ENCODE results near the gene CACNA1C. TPM values are rescaled to one million over a fixed set of nuclear protein-coding genes. Genes with fewer than 3 reads are reported as not detected.

The CACNA1C gene
- total and polyA plus RNA-seq, 2 donors from 2014 or later: 1.6 to 17.4 TPM

GRCh38 chr12:2334271-2334670 is 281.5 kb downstream of the CACNA1C start:
- peaks cover 0 to 22% (median 4%) of the 10 kb centered on the region in 3 donors for H3K4me1 ChIP-seq (ENCODE audit: control insufficient read depth in 2 of 3, insufficient read depth in 2 of 3, low read depth in 1 of 3, low read length in 3 of 3)
- no peaks in the 10 kb centered on the region for H3K36me3 ChIP-seq (ENCODE audit: control insufficient read depth in 2 of 3, insufficient read depth in 3 of 3, low read length in 3 of 3)
- no peaks in the 10 kb centered on the region for H3K27me3 ChIP-seq (ENCODE audit: control insufficient read depth, insufficient read depth, low read length)
- H3K4me3 ChIP-seq (ENCODE audit: low read length in 3 of 3): no peak overlapping the region
- no peak for TF ChIP-seq CTCF (IDR thresholded peaks at IDR 0.05; ENCODE audit: borderline replicate concordance, extremely low read depth, insufficient read depth)
- no peak overlapping the region for H3K9ac ChIP-seq (ENCODE audit: low read length in 3 of 3)
- intact Hi-C loops (cut with DNase I): no loop called here
- DNase-seq: no peak
- no peak for FAIRE-seq
- H3K9me3 ChIP-seq (ENCODE audit: control insufficient read depth in 2 of 3, insufficient read depth in 1 of 3, low read length in 3 of 3): no peaks in the 10 kb centered on the region
- H3K27ac ChIP-seq (ENCODE audit: low read depth in 2 of 2, low read length in 2 of 2): no peak overlapping the region

- no peak for DNase-seq
- peaks cover 0 to 22% (median 4%) of the 10 kb centered on the region in 3 donors for H3K4me1 ChIP-seq (ENCODE audit: control insufficient read depth in 2 of 3, insufficient read depth in 2 of 3, low read depth in 1 of 3, low read length in 3 of 3)
- no peaks in the 10 kb centered on the region for H3K36me3 ChIP-seq (ENCODE audit: control insufficient read depth in 2 of 3, insufficient read depth in 3 of 3, low read length in 3 of 3)
- no peak for FAIRE-seq
- H3K27me3 ChIP-seq (ENCODE audit: control insufficient read depth, insufficient read depth, low read length): no peaks in the 10 kb centered on the region
- H3K27ac ChIP-seq (ENCODE audit: low read depth in 2 of 2, low read length in 2 of 2): peak overlapping the region in 1 of 2 donors; percentile 17
- intact Hi-C loops (cut with DNase I): no loop called here
- H3K9me3 ChIP-seq (ENCODE audit: control insufficient read depth in 2 of 3, insufficient read depth in 1 of 3, low read length in 3 of 3): no peaks in the 10 kb centered on the region
- no peak overlapping the region for H3K4me3 ChIP-seq (ENCODE audit: low read length in 3 of 3)
- H3K9ac ChIP-seq (ENCODE audit: low read length in 3 of 3): no peak overlapping the region
- no peak for TF ChIP-seq CTCF (IDR thresholded peaks at IDR 0.05; ENCODE audit: borderline replicate concordance, extremely low read depth, insufficient read depth)
Observed at GRCh38 chr12:2334689-2335088, 281.9 kb downstream of the CACNA1C start.

GRCh38 chr12:2335109-2335508 is 282.3 kb downstream of the CACNA1C start:
- FAIRE-seq (no peak), DNase-seq (peak in 3 of 5 donors; percentile 40 to 86 (median 81))
- TF ChIP-seq CTCF (IDR thresholded peaks at IDR 0.05; ENCODE audit: borderline replicate concordance, extremely low read depth, insufficient read depth): no peak
- Histone ChIP-seq H3K4me3 (ENCODE audit: low read length in 3 of 3) (no peak overlapping the region), H3K27ac (ENCODE audit: low read depth in 2 of 2, low read length in 2 of 2) (peak overlapping the region; percentile 17 to 78), H3K4me1 (ENCODE audit: control insufficient read depth in 2 of 3, insufficient read depth in 2 of 3, low read depth in 1 of 3, low read length in 3 of 3) (peaks cover 0 to 22% (median 4%) of the 10 kb centered on the region in 3 donors), H3K9me3 (ENCODE audit: control insufficient read depth in 2 of 3, insufficient read depth in 1 of 3, low read length in 3 of 3) (no peaks in the 10 kb centered on the region), H3K9ac (ENCODE audit: low read length in 3 of 3) (no peak overlapping the region), H3K36me3 (ENCODE audit: control insufficient read depth in 2 of 3, insufficient read depth in 3 of 3, low read length in 3 of 3) (no peaks in the 10 kb centered on the region), H3K27me3 (ENCODE audit: control insufficient read depth, insufficient read depth, low read length) (no peaks in the 10 kb centered on the region)
- intact Hi-C loops (cut with DNase I): no loop called here

GRCh38 chr12:2335513-2335912 is 282.7 kb downstream of the CACNA1C start:
- Histone ChIP-seq H3K4me3 (ENCODE audit: low read length in 3 of 3) (no peak overlapping the region), H3K4me1 (ENCODE audit: control insufficient read depth in 2 of 3, insufficient read depth in 2 of 3, low read depth in 1 of 3, low read length in 3 of 3) (peaks cover 0 to 22% (median 4%) of the 10 kb centered on the region in 3 donors), H3K9me3 (ENCODE audit: control insufficient read depth in 2 of 3, insufficient read depth in 1 of 3, low read length in 3 of 3) (no peaks in the 10 kb centered on the region), H3K36me3 (ENCODE audit: control insufficient read depth in 2 of 3, insufficient read depth in 3 of 3, low read length in 3 of 3) (no peaks in the 10 kb centered on the region), H3K9ac (ENCODE audit: low read length in 3 of 3) (no peak overlapping the region), H3K27me3 (ENCODE audit: control insufficient read depth, insufficient read depth, low read length) (no peaks in the 10 kb centered on the region), H3K27ac (ENCODE audit: low read depth in 2 of 2, low read length in 2 of 2) (peak overlapping the region; percentile 4 to 78)
- no peak for FAIRE-seq
- TF ChIP-seq CTCF (IDR thresholded peaks at IDR 0.05; ENCODE audit: borderline replicate concordance, extremely low read depth, insufficient read depth): no peak
- DNase-seq: peak in 1 of 5 donors; percentile 48
- intact Hi-C loops (cut with DNase I): no loop called here
